Jurkat, Clone E6-1 (cell line): Measurements from ENCODE around the gene HAUS3.

ENCODE experiments used
- DNase-seq: peaks from one replicate; pipeline ENCODE4 v3.0.0-alpha.2; 2011; ENCODE audit warnings: low read depth, low spot score
- H3K4me3 ChIP-seq: 2 replicates; pipeline ENCODE4 v1.5.1; 2011; ENCODE audit warnings: mild to moderate bottlenecking, low read length, control low read depth, moderate library complexity

Gene HAUS3

GRCh38 chr4:2266181-2266580 lies 24.3 kb upstream of the HAUS3 start:
- no peak overlapping the region for H3K4me3 ChIP-seq
- no peak for DNase-seq

GRCh38 chr4:2265113-2266110 lies 23.5 kb upstream of the HAUS3 start:
- H3K4me3 ChIP-seq: no peak overlapping the region
- DNase-seq: no peak

- DNase-seq: no peak
- no peak overlapping the region for H3K4me3 ChIP-seq
Measured at GRCh38 chr4:2264481-2265041, 22.6 kb upstream of the HAUS3 start.

GRCh38 chr4:2263926-2264321 lies 22.0 kb upstream of the HAUS3 start:
- DNase-seq: no peak
- H3K4me3 ChIP-seq: no peak overlapping the region

- peak overlapping the region; percentile 69 for H3K4me3 ChIP-seq
- no peak for DNase-seq
Measured at GRCh38 chr4:2262944-2263250, 21.0 kb upstream of the HAUS3 start.

- peak; percentile 99 for DNase-seq
- peak overlapping the region; percentile 69 for H3K4me3 ChIP-seq
Measured at GRCh38 chr4:2262145-2262943, 20.4 kb upstream of the HAUS3 start.

GRCh38 chr4:2261853-2262144 lies 19.9 kb upstream of the HAUS3 start, which contains the start of gene MXD4:
Gene MXD4, minus strand, starts transcription at chr4:2262109. Its CDS starts 129 bp downstream, at chr4:2261980.
- peak within 1 kb of the TSS; percentile 69 for H3K4me3 ChIP-seq
- no peak for DNase-seq

GRCh38 chr4:2261110-2261852 lies 19.4 kb upstream of the HAUS3 start:
- H3K4me3 ChIP-seq: peak overlapping the region; percentile 61
- no peak for DNase-seq

- no peak for DNase-seq
- H3K4me3 ChIP-seq: peak overlapping the region; percentile 61
Measured at GRCh38 chr4:2260344-2261109, 18.6 kb upstream of the HAUS3 start.

GRCh38 chr4:2259541-2260343 lies 17.8 kb upstream of the HAUS3 start:
- no peak overlapping the region for H3K4me3 ChIP-seq
- no peak for DNase-seq

- no peak for DNase-seq
- no peak overlapping the region for H3K4me3 ChIP-seq
Measured at GRCh38 chr4:2259036-2259540, 17.2 kb upstream of the HAUS3 start.

GRCh38 chr4:2258091-2259035 lies 16.4 kb upstream of the HAUS3 start:
- no peak overlapping the region for H3K4me3 ChIP-seq
- no peak for DNase-seq

- no peak overlapping the region for H3K4me3 ChIP-seq
- DNase-seq: no peak
Measured at GRCh38 chr4:2257361-2258081, 15.6 kb upstream of the HAUS3 start.

- H3K4me3 ChIP-seq: no peak overlapping the region
- no peak for DNase-seq
Measured at GRCh38 chr4:2256781-2257191, 14.9 kb upstream of the HAUS3 start.

GRCh38 chr4:2256156-2256731 lies 14.3 kb upstream of the HAUS3 start:
- H3K4me3 ChIP-seq: no peak overlapping the region
- no peak for DNase-seq
